ENCODE data around the gene LIFR. TPM values are rescaled to one million over a fixed set of nuclear protein-coding genes. Genes with fewer than 3 reads are reported as not detected.
A peak's percentile ranks its signal among the peaks of the same experiment; 100 is the strongest.

Gene LIFR
- total RNA-seq, 1 experiment from 2014 or later: 7.8 TPM

- no peaks in the 10 kb centered on the region for H3K4me1 ChIP-seq (ENCODE audit: insufficient read depth, low read length)
- H3K23me2 ChIP-seq (ENCODE audit: insufficient read length, low read depth, low read length, poor library complexity, severe bottlenecking): no peaks in the 10 kb centered on the region
- no peak overlapping the region for H3K14ac ChIP-seq (ENCODE audit: insufficient read depth, low read length)
- Mint-ChIP-seq H3K9me3 (no peaks in the 10 kb centered on the region), H3K27ac (0 out of 7 replicates have a peak overlapping the region, but pooled peaks of 1 of the 3 experiments have one; percentile 44), H3K4me1 (peaks cover 0 to 14% of the 10 kb centered on the region in 2 experiments; a peak in 3 of 4 replicates), H3K27me3 (ENCODE audit: low read depth) (peaks cover 11% of the 10 kb centered on the region), H3K36me3 (ENCODE audit: insufficient read depth in 1 of 3, low read depth in 3 of 3) (no peaks in the 10 kb centered on the region), H3K4me3 (no peak overlapping the region)
- no peaks in the 10 kb centered on the region for H3K79me1 ChIP-seq (ENCODE audit: insufficient read depth, low read depth, low read length, poor library complexity, severe bottlenecking)
- no peak overlapping the region for H3K4ac ChIP-seq (ENCODE audit: low read depth, low read length)
- H2AFZ ChIP-seq (ENCODE audit: low read length): no peak overlapping the region
- WGBS (ENCODE audit: extremely low coverage, insufficient read length, low lambda C conversion rate): no CpG with 5 or more reads among the region's 2 CpGs
- H2BK120ac ChIP-seq (ENCODE audit: low read depth, low read length, poor library complexity, severe bottlenecking): no peak overlapping the region
- H2BK12ac ChIP-seq (ENCODE audit: insufficient read length, low read depth, low read length): no peak overlapping the region
- no peak overlapping the region for H3K18ac ChIP-seq (ENCODE audit: insufficient read length, low read depth, low read length)
- H2BK15ac ChIP-seq (ENCODE audit: low read depth, low read length): no peak overlapping the region
- no peaks in the 10 kb centered on the region for H3K27me3 ChIP-seq (ENCODE audit: insufficient read depth, low read length)
- H2BK20ac ChIP-seq (ENCODE audit: low read depth, low read length, poor library complexity, severe bottlenecking): no peak overlapping the region
- H3K23ac ChIP-seq (ENCODE audit: insufficient read length, low read depth, low read length): no peak overlapping the region
- H3K9ac ChIP-seq (ENCODE audit: extremely low read depth, insufficient read length, low read length): no peak overlapping the region
- H4K20me1 ChIP-seq (ENCODE audit: control insufficient read depth, insufficient read depth, insufficient read length): no peaks in the 10 kb centered on the region
- no peak overlapping the region for H3T11ph ChIP-seq (ENCODE audit: low read length)
- H2BK5ac ChIP-seq (ENCODE audit: insufficient read length, low read length): no peak overlapping the region
- H2AK5ac ChIP-seq (ENCODE audit: insufficient read length, low read length): no peak overlapping the region
- H3K4me2 ChIP-seq (ENCODE audit: insufficient read depth, insufficient read length, low read length): no peak overlapping the region
- H4K91ac ChIP-seq (ENCODE audit: insufficient read length, low read depth, low read length): no peak overlapping the region
- no peak for DNase-seq
- H3K27ac ChIP-seq (ENCODE audit: insufficient read length, low read depth, low read length): no peak overlapping the region
- H4K5ac ChIP-seq (ENCODE audit: insufficient read length, low read depth, low read length): no peak overlapping the region
- no peak for TF ChIP-seq CTCF (conservative IDR thresholded peaks at IDR 0.05)
- H3K9me3 ChIP-seq (ENCODE audit: control insufficient read depth, low read depth, low read length): no peaks in the 10 kb centered on the region
- H3K56ac ChIP-seq (ENCODE audit: insufficient read length, low read depth, low read length): no peak overlapping the region
- H3K79me2 ChIP-seq (ENCODE audit: insufficient read depth, low read length): no peaks in the 10 kb centered on the region
- no peak overlapping the region for H4K8ac ChIP-seq (replicated peaks; ENCODE audit: insufficient read length, low read depth, low read length)
Measured at GRCh38 chr5:38579105-38579504, 22.7 kb upstream of the LIFR start.

All from H9 (cell line).